Common myeloid progenitor, CD34-positive (primary cell): Measurements from ENCODE around the gene RBM47.
A peak's percentile ranks its signal among the peaks of the same experiment; 100 is the strongest.

Experiments used
- CTCF ChIA-PET: fragments of 350-600 bp; sonication (Branson Sonifier 250); formaldehyde crosslinking; loops from one replicate; lab custom pipeline; 2021; ENCODE audit warnings: antibody characterized with exemption; lab: Charles Lee
- POLR2A ChIA-PET: fragments of 350-600 bp; sonication (Branson Sonifier 250); formaldehyde crosslinking; loops from one replicate; lab custom pipeline; 2021; ENCODE audit warnings: antibody characterized with exemption; lab: Charles Lee
- DNase-seq, 3 donors: peaks; one replicate each; pipeline versions ENCODE4 v3.0.0 to v3.0.0-alpha.2; 2013
- H3K27ac ChIP-seq, 2 experiments: 1 replicate in 1 of 2; 2 replicates in 1 of 2; pipeline ENCODE4 v1.7.0; 2013; ENCODE audit warnings: inconsistent platforms in 2 of 2, low read length in 2 of 2, mild to moderate bottlenecking in 2 of 2, low read depth in 1 of 2, moderate library complexity in 1 of 2; ENCODE audit not compliant: severe bottlenecking in 2 of 2, insufficient read depth in 1 of 2, poor library complexity in 1 of 2
- H3K27me3 ChIP-seq, 5 experiments: replicated peaks in 2 of 5; 1 replicate in 3 of 5; 2 replicates in 2 of 5; pipeline versions ENCODE4 v1.6.1 to v1.7.0; 2013; ENCODE audit warnings: low read length in 4 of 5, mild to moderate bottlenecking in 2 of 5, moderate library complexity in 2 of 5, inconsistent platforms in 1 of 5; ENCODE audit not compliant: insufficient read depth in 5 of 5, control insufficient read depth in 4 of 5
- H3K36me3 ChIP-seq, 4 experiments: 1 replicate in 2 of 4; 2 replicates in 2 of 4; pipeline versions ENCODE4 v1.6.1 to v1.7.0; 2013; ENCODE audit warnings: low read length in 3 of 4, control low read depth in 1 of 4, mild to moderate bottlenecking in 1 of 4; ENCODE audit not compliant: control insufficient read depth in 4 of 4, insufficient read depth in 4 of 4
- H3K4me1 ChIP-seq, 4 experiments: 1 replicate in 3 of 4; 2 replicates in 1 of 4; pipeline versions ENCODE4 v1.6.1 to v1.7.1; 2013; ENCODE audit warnings: low read length in 3 of 4, mild to moderate bottlenecking in 3 of 4, control low read depth in 1 of 4, inconsistent platforms in 1 of 4, moderate library complexity in 1 of 4; ENCODE audit not compliant: control insufficient read depth in 4 of 4, insufficient read depth in 4 of 4; ENCODE audit errors: control extremely low read depth in 1 of 4
- H3K4me3 ChIP-seq, 7 experiments: 1 replicate in 4 of 7; 2 replicates in 3 of 7; pipeline versions ENCODE4 v1.5.1 to v1.7.0; 2013; ENCODE audit warnings: mild to moderate bottlenecking in 7 of 7, low read length in 6 of 7, moderate library complexity in 6 of 7, inconsistent platforms in 2 of 7, low read depth in 2 of 7, control low read depth in 1 of 7; ENCODE audit not compliant: insufficient read depth in 4 of 7, control insufficient read depth in 1 of 7; ENCODE audit errors: extremely low read depth in 1 of 7
- H3K9me3 ChIP-seq, 5 experiments: 1 replicate in 4 of 5; 2 replicates in 1 of 5; pipeline versions ENCODE4 v1.6.1 to v1.7.1; 2013; ENCODE audit warnings: low read length in 4 of 5, mild to moderate bottlenecking in 2 of 5, inconsistent platforms in 1 of 5, low read depth in 1 of 5, moderate library complexity in 1 of 5; ENCODE audit not compliant: control insufficient read depth in 4 of 5, insufficient read depth in 2 of 5; ENCODE audit errors: control extremely low read depth in 1 of 5
- WGBS: methylation state at CpG from one replicate; pipeline ENCODE4 v1.1.5; 2013; ENCODE audit not compliant: insufficient coverage; 5-methylcytosine and 5-hydroxymethylcytosine counted together

RBM47 gene

GRCh38 chr4:40516651-40517050, 113.0 kb downstream of the RBM47 start:
- no peak overlapping the region for H3K27ac ChIP-seq
- no peaks in the 10 kb centered on the region for H3K4me1 ChIP-seq
- ChIA-PET CTCF (no interaction called here), POLR2A (no interaction called here)
- no peaks in the 10 kb centered on the region for H3K27me3 ChIP-seq
- no peak overlapping the region for H3K4me3 ChIP-seq
- DNase-seq: no peak
- H3K36me3 ChIP-seq: no peaks in the 10 kb centered on the region
- 89% methylated on average over 4 of the region's 4 CpGs for WGBS
- H3K9me3 ChIP-seq: no peaks in the 10 kb centered on the region

- no peak for DNase-seq
Observed at GRCh38 chr4:40515398-40516293, 114.0 kb downstream of the RBM47 start.

GRCh38 chr4:40515037-40515397, 114.6 kb downstream of the RBM47 start:
- ChIA-PET CTCF (no interaction called here), POLR2A (interaction anchor here (0.5 kb wide), 1 partner anchor 183 kb away, joined by 3 read pairs; no protein-coding TSS in a partner anchor)
- H3K4me3 ChIP-seq: no peak overlapping the region
- H3K9me3 ChIP-seq: no peaks in the 10 kb centered on the region
- no peak for DNase-seq
- no peaks in the 10 kb centered on the region for H3K27me3 ChIP-seq
- H3K36me3 ChIP-seq: no peaks in the 10 kb centered on the region
- H3K4me1 ChIP-seq: no peaks in the 10 kb centered on the region
- peak overlapping the region in 1 of 2 experiments; percentile 46 for H3K27ac ChIP-seq
- 100% methylated on average over 2 of the region's 2 CpGs for WGBS

More at GRCh38 chr4:40515398-40516293, 114.0 kb downstream of the RBM47 start:
- Histone ChIP-seq H3K36me3 (no peaks in the 10 kb centered on the region), H3K27me3 (no peaks in the 10 kb centered on the region), H3K4me3 (no peak overlapping the region), H3K27ac (peak overlapping the region in 1 of 2 experiments; percentile 46), H3K9me3 (no peaks in the 10 kb centered on the region), H3K4me1 (no peaks in the 10 kb centered on the region)
- CTCF ChIA-PET: no interaction called here
- 87% methylated on average over 6 of the region's 15 CpGs for WGBS
- POLR2A ChIA-PET: interaction anchor here (0.5 kb wide), 1 partner anchor 183 kb away, joined by 3 read pairs; no protein-coding TSS in a partner anchor

DNA sequence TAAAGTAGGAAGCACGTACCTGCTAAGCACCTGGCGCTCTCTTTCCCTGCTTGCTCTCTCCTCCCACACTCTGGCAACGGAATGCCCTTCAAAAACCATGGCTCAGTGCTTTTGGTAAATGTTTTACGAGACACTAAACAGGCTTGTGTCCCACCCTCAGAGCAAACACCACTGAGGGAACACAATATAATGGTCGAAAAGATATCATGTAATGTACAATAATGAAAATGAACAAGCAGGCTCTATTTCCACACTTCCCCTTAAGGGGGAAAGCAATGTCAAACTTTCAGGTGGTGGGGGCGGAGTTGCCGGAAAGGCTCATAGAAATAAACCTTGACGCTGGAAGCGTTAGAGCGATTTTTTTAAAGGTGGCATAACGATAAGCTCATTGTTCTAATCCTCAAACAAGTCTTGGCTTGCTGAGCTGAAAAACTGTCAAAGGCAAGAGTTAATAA, 115.1 kb downstream of the RBM47 start:
- ChIA-PET POLR2A (no interaction called here), CTCF (no interaction called here)
- no peak for DNase-seq

GRCh38 chr4:40511036-40511614, 118.5 kb downstream of the RBM47 start:
- no peaks in the 10 kb centered on the region for H3K27me3 ChIP-seq
- WGBS: over 99% methylated on average over 9 of the region's 9 CpGs
- H3K4me1 ChIP-seq: no peaks in the 10 kb centered on the region
- H3K36me3 ChIP-seq: no peaks in the 10 kb centered on the region
- ChIA-PET CTCF (no interaction called here), POLR2A (no interaction called here)
- H3K4me3 ChIP-seq: no peak overlapping the region
- no peaks in the 10 kb centered on the region for H3K9me3 ChIP-seq
- H3K27ac ChIP-seq: no peak overlapping the region
- DNase-seq: no peak

More for the DNA sequence above, 115.1 kb downstream of the RBM47 start:
- H3K27ac ChIP-seq: no peak overlapping the region
- H3K27me3 ChIP-seq: no peaks in the 10 kb centered on the region
- H3K4me3 ChIP-seq: no peak overlapping the region
- WGBS: 94% methylated on average over 10 of the region's 11 CpGs
- no peaks in the 10 kb centered on the region for H3K36me3 ChIP-seq
- H3K9me3 ChIP-seq: no peaks in the 10 kb centered on the region
- H3K4me1 ChIP-seq: no peaks in the 10 kb centered on the region

- H3K4me1 ChIP-seq: peaks cover 0 to 4% (median 0%) of the 10 kb centered on the region in 4 experiments
- H3K27ac ChIP-seq: no peak overlapping the region
- ChIA-PET CTCF (no interaction called here), POLR2A (no interaction called here)
- peak; percentile 14 to 56 (median 45) for DNase-seq
- H3K27me3 ChIP-seq: no peaks in the 10 kb centered on the region
- no peak overlapping the region for H3K4me3 ChIP-seq
- no peaks in the 10 kb centered on the region for H3K9me3 ChIP-seq
- no peaks in the 10 kb centered on the region for H3K36me3 ChIP-seq
- WGBS: 96% methylated on average over 10 of the region's 11 CpGs
Observed at GRCh38 chr4:40507977-40508376, 121.7 kb downstream of the RBM47 start.

- ChIA-PET POLR2A (no interaction called here), CTCF (no interaction called here)
- no peak overlapping the region for H3K27ac ChIP-seq
Observed at GRCh38 chr4:40506492-40506891, 123.2 kb downstream of the RBM47 start.

More at GRCh38 chr4:40506492-40506891, 123.2 kb downstream of the RBM47 start:
- 100% methylated on average over 2 of the region's 3 CpGs for WGBS
- DNase-seq: no peak
- Histone ChIP-seq H3K4me1 (peaks cover 0 to 9% (median 0%) of the 10 kb centered on the region in 4 experiments), H3K4me3 (no peak overlapping the region), H3K27me3 (no peaks in the 10 kb centered on the region), H3K9me3 (no peaks in the 10 kb centered on the region), H3K36me3 (no peaks in the 10 kb centered on the region)
